MCF 10A (cell line): ENCODE measurements around the gene NRARP. TPM values are rescaled to one million over a fixed set of nuclear protein-coding genes. Genes with fewer than 3 reads are reported as not detected.

Experiments
- BruUV-seq: library from RNA; stranded (reverse); fragments of 400-500 nt; replicated peaks from 2 replicates; lab custom pipeline; 2021; lab: Mats Ljungman, UMichigan
- CTCF ChIA-PET: fragments of 300-600 bp; sonication (Branson Sonifier 250); formaldehyde crosslinking; extraction: SDS; loops from one replicate; lab custom pipeline; 2021; ENCODE audit warnings: antibody characterized with exemption, inconsistent platforms; lab: Yijun Ruan, JAX
- POLR2A ChIA-PET: fragments of 300-600, 350-650 bp; sonication (Branson Sonifier 250); formaldehyde crosslinking; extraction: SDS; loops from one replicate; lab custom pipeline; 2020; ENCODE audit warnings: antibody characterized with exemption, inconsistent platforms; lab: Yijun Ruan, JAX
- DNase-seq: peaks from one replicate; pipeline ENCODE4 v3.0.0-alpha.2; 2018; ENCODE audit not compliant: unreplicated experiment
- H3K27ac Mint-ChIP-seq: one replicate; pipeline ENCODE4 v1.8.0; 2022; ENCODE audit warnings: mild to moderate bottlenecking, low read depth, mixed read lengths; ENCODE audit not compliant: unreplicated experiment
- H3K27me3 Mint-ChIP-seq: one replicate; pipeline ENCODE4 v1.8.0; 2022; ENCODE audit warnings: mixed read lengths; ENCODE audit not compliant: insufficient read depth, unreplicated experiment
- H3K36me3 Mint-ChIP-seq: one replicate; pipeline ENCODE4 v1.8.0; 2022; ENCODE audit warnings: mild to moderate bottlenecking, moderate library complexity, mixed read lengths; ENCODE audit not compliant: insufficient read depth, unreplicated experiment
- H3K4me1 Mint-ChIP-seq: one replicate; pipeline ENCODE4 v1.8.0; 2022; ENCODE audit warnings: mixed read lengths; ENCODE audit not compliant: insufficient read depth, unreplicated experiment
- H3K4me3 Mint-ChIP-seq: one replicate; pipeline ENCODE4 v1.8.0; 2022; ENCODE audit warnings: mild to moderate bottlenecking, moderate library complexity, mixed read lengths; ENCODE audit not compliant: unreplicated experiment
- H3K9me3 Mint-ChIP-seq: one replicate; pipeline ENCODE4 v1.8.0; 2022; ENCODE audit warnings: mixed read lengths; ENCODE audit not compliant: unreplicated experiment
- intact Hi-C: fragments of 100-400 bp; cut with micrococcal nuclease; formaldehyde crosslinking; loops from 2 replicates; pipeline ENCODE4 v1.14.1; 2022
- total RNA-seq: library from RNA; stranded (reverse); gene quantifications from 2 replicates; pipeline ENCODE4 v1.2.3, GENCODE V29; 2022
- TF ChIP-seq, protein P1 (sequence below): fragments of 200-600 bp; IDR thresholded peaks from one replicate; pipeline ENCODE4 v1.8.0; 2022; ENCODE audit warnings: antibody characterized with exemption, mild to moderate bottlenecking; ENCODE audit not compliant: unreplicated experiment

NRARP gene
- total RNA-seq, 1 experiment from 2014 or later, result 1.4 TPM

DNA sequence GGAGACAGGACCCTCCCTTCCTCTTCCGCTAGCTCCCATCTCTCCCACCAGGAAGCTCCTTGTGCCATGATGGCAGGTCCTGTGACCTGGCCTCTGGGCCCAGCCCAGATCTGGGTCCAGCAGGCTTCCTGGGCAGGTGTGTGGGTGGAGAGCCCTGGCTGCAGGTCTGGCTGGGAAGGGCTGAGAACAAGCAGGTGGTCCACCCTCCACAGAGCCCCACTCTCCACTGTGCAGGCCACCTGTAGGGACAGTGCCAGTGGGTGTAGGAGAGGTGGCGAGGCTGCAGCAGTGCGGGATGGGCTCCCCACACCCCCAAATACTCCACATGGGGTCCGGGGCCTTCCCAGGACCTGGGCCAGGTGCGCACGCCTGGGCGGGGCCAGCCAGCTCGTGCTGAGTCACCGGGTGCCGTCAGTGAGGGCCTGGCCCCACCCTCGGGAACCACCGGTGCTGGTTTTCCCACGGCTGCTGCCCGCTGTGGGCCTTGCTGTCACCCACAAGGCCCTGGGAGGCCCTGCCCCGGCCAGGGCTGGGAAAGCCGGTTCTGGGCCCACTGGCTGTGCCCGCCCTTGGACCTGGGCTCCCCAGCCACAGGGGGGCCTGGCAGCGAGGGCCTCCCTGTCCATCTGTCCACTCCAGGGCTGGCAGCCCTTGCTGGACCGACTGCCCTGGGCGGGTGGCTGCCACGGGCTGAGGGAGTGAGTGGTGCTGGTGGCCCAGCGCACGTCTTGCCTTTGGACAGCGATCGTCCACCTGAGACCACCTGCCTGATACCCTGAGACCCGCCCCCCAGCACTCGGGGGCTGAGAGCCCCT, 9.3 kb upstream of the NRARP start:
- no peaks in the 10 kb centered on the region for H3K9me3 Mint-ChIP-seq
- intact Hi-C loops, result no loop called here
- ChIA-PET POLR2A (interaction anchor here (1.0 kb wide), 1 partner anchor 10 kb away, joined by 6 read pairs; the partner anchor contains the start of gene NRARP), CTCF (interaction anchor here (0.6 kb wide), 1 partner anchor 71 kb away, joined by 3 read pairs; no protein-coding TSS in a partner anchor)
- peaks cover 7% of the 10 kb centered on the region for H3K36me3 Mint-ChIP-seq
- TF ChIP-seq, protein P1, sequence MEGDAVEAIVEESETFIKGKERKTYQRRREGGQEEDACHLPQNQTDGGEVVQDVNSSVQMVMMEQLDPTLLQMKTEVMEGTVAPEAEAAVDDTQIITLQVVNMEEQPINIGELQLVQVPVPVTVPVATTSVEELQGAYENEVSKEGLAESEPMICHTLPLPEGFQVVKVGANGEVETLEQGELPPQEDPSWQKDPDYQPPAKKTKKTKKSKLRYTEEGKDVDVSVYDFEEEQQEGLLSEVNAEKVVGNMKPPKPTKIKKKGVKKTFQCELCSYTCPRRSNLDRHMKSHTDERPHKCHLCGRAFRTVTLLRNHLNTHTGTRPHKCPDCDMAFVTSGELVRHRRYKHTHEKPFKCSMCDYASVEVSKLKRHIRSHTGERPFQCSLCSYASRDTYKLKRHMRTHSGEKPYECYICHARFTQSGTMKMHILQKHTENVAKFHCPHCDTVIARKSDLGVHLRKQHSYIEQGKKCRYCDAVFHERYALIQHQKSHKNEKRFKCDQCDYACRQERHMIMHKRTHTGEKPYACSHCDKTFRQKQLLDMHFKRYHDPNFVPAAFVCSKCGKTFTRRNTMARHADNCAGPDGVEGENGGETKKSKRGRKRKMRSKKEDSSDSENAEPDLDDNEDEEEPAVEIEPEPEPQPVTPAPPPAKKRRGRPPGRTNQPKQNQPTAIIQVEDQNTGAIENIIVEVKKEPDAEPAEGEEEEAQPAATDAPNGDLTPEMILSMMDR, result no peak
- H3K4me3 Mint-ChIP-seq, result no peak overlapping the region
- no peaks in the 10 kb centered on the region for H3K27me3 Mint-ChIP-seq
- H3K4me1 Mint-ChIP-seq, result no peaks in the 10 kb centered on the region
- no peak overlapping the region for H3K27ac Mint-ChIP-seq
- no TSS peak for BruUV-seq
- DNase-seq, result peak; percentile 95

DNA sequence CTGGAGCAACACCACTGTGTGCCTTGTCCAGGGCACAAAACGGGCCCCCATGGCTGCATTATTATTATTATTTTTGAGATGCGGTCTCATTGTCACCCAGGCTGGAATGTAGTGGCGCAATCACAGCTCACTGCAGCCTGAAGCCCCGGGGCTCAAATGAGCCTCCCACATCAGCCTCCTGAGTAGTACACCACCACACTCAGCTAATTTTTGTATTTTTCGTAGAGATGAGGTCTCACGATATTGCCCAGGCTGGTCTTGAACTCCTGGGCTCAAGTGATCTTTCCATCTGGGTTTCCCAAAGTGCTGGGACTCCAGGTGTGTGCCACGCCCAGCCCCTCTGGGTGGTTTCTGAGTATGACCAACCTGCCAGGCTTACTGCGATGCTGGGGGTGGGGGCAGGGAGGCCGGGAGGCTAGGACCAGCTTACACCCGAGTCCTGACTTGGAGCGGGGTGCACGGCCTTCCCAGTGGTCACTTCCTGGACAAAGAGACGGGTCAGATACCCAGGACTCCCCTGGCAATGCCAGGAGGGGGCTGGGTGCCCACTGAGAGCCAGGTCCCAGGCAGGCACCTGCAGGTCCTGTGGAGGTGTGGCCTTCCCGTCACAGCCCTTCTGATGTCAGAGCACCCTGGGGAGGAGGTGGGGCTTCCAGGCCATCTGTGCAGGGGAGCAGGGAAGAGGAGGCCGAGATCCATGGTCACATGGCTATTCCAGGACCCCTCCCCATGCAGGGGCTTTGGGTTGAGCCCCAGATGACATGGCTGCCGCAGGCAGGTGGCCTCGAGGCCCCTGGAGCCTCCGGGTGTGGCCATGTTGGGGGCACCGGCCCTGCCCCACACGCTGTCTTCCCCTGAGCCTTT, 8.3 kb upstream of the NRARP start:
- CTCF ChIA-PET, result interaction anchor here (0.6 kb wide), 1 partner anchor 70 kb away, joined by 3 read pairs; no protein-coding TSS in a partner anchor

GRCh38 chr9:137309368-137310188, 7.5 kb upstream of the NRARP start:
- no peak for DNase-seq
- Mint-ChIP-seq H3K9me3 (no peaks in the 10 kb centered on the region), H3K27ac (no peak overlapping the region), H3K4me3 (no peak overlapping the region), H3K4me1 (no peaks in the 10 kb centered on the region), H3K36me3 (peaks cover 7% of the 10 kb centered on the region), H3K27me3 (no peaks in the 10 kb centered on the region)
- intact Hi-C loops, result no loop called here
- CTCF ChIA-PET, result interaction anchor here (0.6 kb wide), 1 partner anchor 47 kb away, joined by 4 read pairs; no protein-coding TSS in a partner anchor
- POLR2A ChIA-PET, result interaction anchor here (0.5 to 0.8 kb wide), 2 partner anchors 212 to 400 kb away, joined by 3 read pairs; no protein-coding TSS in a partner anchor
- no TSS peak for BruUV-seq
- TF ChIP-seq, protein P1, result no peak

More for the DNA sequence above, 8.3 kb upstream of the NRARP start:
- Mint-ChIP-seq H3K4me1 (no peaks in the 10 kb centered on the region), H3K27ac (no peak overlapping the region), H3K36me3 (peaks cover 7% of the 10 kb centered on the region), H3K9me3 (no peaks in the 10 kb centered on the region), H3K27me3 (no peaks in the 10 kb centered on the region), H3K4me3 (no peak overlapping the region)
- TF ChIP-seq, protein P1, result no peak
- peak; percentile 88 for DNase-seq
- POLR2A ChIA-PET, result interaction anchor here (0.7 kb wide), 1 partner anchor 176 kb away, joined by 3 read pairs; no protein-coding TSS in a partner anchor
- BruUV-seq, result no TSS peak
- intact Hi-C loops, result no loop called here
